Lower lobe of right lung (tissue), 2 donors: ENCODE data around the gene CNTF. TPM values are rescaled to one million over a fixed set of nuclear protein-coding genes. Genes with fewer than 3 reads are reported as not detected.
A peak's percentile ranks its signal among the peaks of the same experiment; 100 is the strongest.

ENCODE experiments used
- ATAC-seq, 2 donors: fragments of 200-7000 bp; cut with Tn5 transposase; one replicate each; pipeline ENCODE4 v1.9.1; 2020 to 2022; ENCODE audit warnings: mild to moderate bottlenecking in 2 of 2, moderate library complexity in 2 of 2
- DNase-seq: peaks from one replicate; pipeline ENCODE4 v3.0.0-alpha.2; 2020
- H3K27ac ChIP-seq: fragments of 200-600 bp; one replicate; pipeline ENCODE4 v1.8.0; 2022
- H3K27me3 ChIP-seq: fragments of 200-600 bp; one replicate; pipeline ENCODE4 v1.8.0; 2022; ENCODE audit warnings: low read depth
- H3K36me3 ChIP-seq: fragments of 200-600 bp; one replicate; pipeline ENCODE4 v1.8.0; 2022; ENCODE audit warnings: mild to moderate bottlenecking
- H3K4me1 ChIP-seq: fragments of 200-600 bp; one replicate; pipeline ENCODE4 v1.8.0; 2022
- H3K4me3 ChIP-seq: fragments of 200-600 bp; one replicate; pipeline ENCODE4 v1.8.0; 2022; ENCODE audit warnings: mild to moderate bottlenecking
- H3K9me3 ChIP-seq: fragments of 200-600 bp; one replicate; pipeline ENCODE4 v1.8.0; 2022
- CTCF ChIP-seq: fragments of 200-600 bp; IDR thresholded peaks from one replicate; pipeline ENCODE4 v1.8.0; 2022; ENCODE audit warnings: antibody characterized with exemption, mild to moderate bottlenecking
- intact Hi-C: fragments of 100-400 bp; cut with DNase I; formaldehyde crosslinking; loops from one replicate; pipeline ENCODE4 v1.11.0; 2022
- total RNA-seq: library from RNA; stranded (reverse); fragmentation: NEBNext Ultra II Directional; extraction: Animal tissue kit (Norgen Biotek cat#: 25700); gene quantifications from one replicate; pipeline ENCODE4 v1.2.1, GENCODE V29; 2021
- donor health status: DM: no; HTN: yes; CAD: no; lungs with severe emphysema.

The CNTF gene
- total RNA-seq, 1 donor from 2014 or later = 1.9 TPM

GRCh38 chr11:58576887-58577471, 45.5 kb upstream of the CNTF start:
- DNase-seq (no peak), ATAC-seq (no peak)
- peak overlapping the region; percentile 72 for H3K4me3 ChIP-seq
- H3K9me3 ChIP-seq = no peaks in the 10 kb centered on the region
- H3K27ac ChIP-seq = peak overlapping the region; percentile 98
- H3K4me1 ChIP-seq = peaks cover 66% of the 10 kb centered on the region
- H3K27me3 ChIP-seq = no peaks in the 10 kb centered on the region
- TF ChIP-seq CTCF = peak; percentile 28
- intact Hi-C loops = no loop called here
- H3K36me3 ChIP-seq = no peaks in the 10 kb centered on the region

GRCh38 chr11:58577555-58578135, 44.8 kb upstream of the CNTF start:
- intact Hi-C loops = no loop called here
- peaks cover 67% of the 10 kb centered on the region for H3K4me1 ChIP-seq
- ATAC-seq (peak in 1 of 2 donors; percentile 10), DNase-seq (peak; percentile 80)
- TF ChIP-seq CTCF = no peak
- no peaks in the 10 kb centered on the region for H3K27me3 ChIP-seq
- H3K27ac ChIP-seq = peak overlapping the region; percentile 98
- H3K9me3 ChIP-seq = no peaks in the 10 kb centered on the region
- peak overlapping the region; percentile 72 for H3K4me3 ChIP-seq
- H3K36me3 ChIP-seq = no peaks in the 10 kb centered on the region

GRCh38 chr11:58578136-58578634, 44.3 kb upstream of the CNTF start:
- peak; percentile 94 for DNase-seq
- intact Hi-C loops = no loop called here
- no peaks in the 10 kb centered on the region for H3K36me3 ChIP-seq
- peak; percentile 84 to 86 for ATAC-seq
- no peaks in the 10 kb centered on the region for H3K9me3 ChIP-seq
- H3K27ac ChIP-seq = peak overlapping the region; percentile 98
- H3K4me1 ChIP-seq = peaks cover 67% of the 10 kb centered on the region
- TF ChIP-seq CTCF = no peak
- H3K4me3 ChIP-seq = peak overlapping the region; percentile 72
- no peaks in the 10 kb centered on the region for H3K27me3 ChIP-seq

GRCh38 chr11:58578635-58579191, 43.8 kb upstream of the CNTF start, which contains the start of gene ZFP91:
Gene ZFP91, plus strand, starts transcription at chr11:58579063. Its CDS starts 219 bp downstream, at chr11:58579282.
- Histone ChIP-seq H3K4me3 (peak within 1 kb of the TSS; percentile 72), H3K27me3 (no peaks in the 10 kb centered on the region), H3K36me3 (no peaks in the 10 kb centered on the region), H3K27ac (peak within 1 kb of the TSS; percentile 98), H3K9me3 (no peaks in the 10 kb centered on the region), H3K4me1 (peaks cover 67% of the 10 kb centered on the region)
- peak; percentile 91 to 95 for ATAC-seq
- DNase-seq = peak; percentile 98
- TF ChIP-seq CTCF = no peak
- intact Hi-C loops = no loop called here

- ATAC-seq = peak; percentile 82 to 87
- TF ChIP-seq CTCF = peak; percentile 74
- Histone ChIP-seq H3K9me3 (no peaks in the 10 kb centered on the region), H3K27ac (peak overlapping the region; percentile 98), H3K36me3 (no peaks in the 10 kb centered on the region), H3K27me3 (no peaks in the 10 kb centered on the region), H3K4me1 (peaks cover 67% of the 10 kb centered on the region), H3K4me3 (peak overlapping the region; percentile 72)
- intact Hi-C loops = no loop called here
- DNase-seq = peak; percentile 94
Observed at GRCh38 chr11:58579192-58580129, 43.0 kb upstream of the CNTF start.
